ENCODE results near the gene GVQW3. TPM values are rescaled to one million over a fixed set of nuclear protein-coding genes. Genes with fewer than 3 reads are reported as not detected.

The GVQW3 gene
- total and polyA plus RNA-seq, 11 donors: 0.19 to 2.3 (median 1.0) TPM

DNA sequence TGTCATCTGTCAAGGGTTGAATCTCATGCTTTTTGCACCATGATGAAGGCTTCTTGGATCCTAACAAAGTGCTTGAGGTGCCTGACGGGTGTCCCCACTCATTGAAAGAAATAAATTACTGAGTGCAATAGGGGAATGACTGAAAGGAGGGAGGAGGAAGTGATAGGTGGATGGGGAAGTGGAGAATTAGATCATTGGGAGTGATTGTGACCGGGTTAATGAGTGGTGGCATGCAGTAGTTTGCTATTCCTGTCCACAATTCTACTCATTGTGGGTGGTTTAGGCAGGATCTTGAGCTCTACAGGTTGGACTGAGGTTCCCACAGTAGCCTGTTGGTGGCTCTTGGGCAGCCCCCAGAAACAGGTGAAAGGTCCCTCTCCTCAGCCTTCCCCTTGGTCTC lies 44.5 kb upstream of the GVQW3 start:
- intact Hi-C loops (cut with DNase I): no loop called here
- Histone ChIP-seq H3K9me3 (peaks cover 0 to 11% (median 0%) of the 10 kb centered on the region in 12 donors), H3K27me3 (no peaks in the 10 kb centered on the region), H3K27ac (peak overlapping the region in 1 of 12 donors; percentile 66), H3K36me3 (no peaks in the 10 kb centered on the region), H3K4me3 (no peak overlapping the region), H3K4me1 (peaks cover 0 to 39% (median 15%) of the 10 kb centered on the region in 12 donors)
- no peak for ATAC-seq
- 86 to 90% (median 87%) methylated on average over 2 of the region's 2 CpGs for WGBS, 4 donors
- TF ChIP-seq, protein P1, sequence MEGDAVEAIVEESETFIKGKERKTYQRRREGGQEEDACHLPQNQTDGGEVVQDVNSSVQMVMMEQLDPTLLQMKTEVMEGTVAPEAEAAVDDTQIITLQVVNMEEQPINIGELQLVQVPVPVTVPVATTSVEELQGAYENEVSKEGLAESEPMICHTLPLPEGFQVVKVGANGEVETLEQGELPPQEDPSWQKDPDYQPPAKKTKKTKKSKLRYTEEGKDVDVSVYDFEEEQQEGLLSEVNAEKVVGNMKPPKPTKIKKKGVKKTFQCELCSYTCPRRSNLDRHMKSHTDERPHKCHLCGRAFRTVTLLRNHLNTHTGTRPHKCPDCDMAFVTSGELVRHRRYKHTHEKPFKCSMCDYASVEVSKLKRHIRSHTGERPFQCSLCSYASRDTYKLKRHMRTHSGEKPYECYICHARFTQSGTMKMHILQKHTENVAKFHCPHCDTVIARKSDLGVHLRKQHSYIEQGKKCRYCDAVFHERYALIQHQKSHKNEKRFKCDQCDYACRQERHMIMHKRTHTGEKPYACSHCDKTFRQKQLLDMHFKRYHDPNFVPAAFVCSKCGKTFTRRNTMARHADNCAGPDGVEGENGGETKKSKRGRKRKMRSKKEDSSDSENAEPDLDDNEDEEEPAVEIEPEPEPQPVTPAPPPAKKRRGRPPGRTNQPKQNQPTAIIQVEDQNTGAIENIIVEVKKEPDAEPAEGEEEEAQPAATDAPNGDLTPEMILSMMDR (IDR thresholded peaks at IDR 0.05): no peak
- TF ChIP-seq POLR2A (IDR thresholded peaks at IDR 0.05): no peak
- no peak for DNase-seq

DNA sequence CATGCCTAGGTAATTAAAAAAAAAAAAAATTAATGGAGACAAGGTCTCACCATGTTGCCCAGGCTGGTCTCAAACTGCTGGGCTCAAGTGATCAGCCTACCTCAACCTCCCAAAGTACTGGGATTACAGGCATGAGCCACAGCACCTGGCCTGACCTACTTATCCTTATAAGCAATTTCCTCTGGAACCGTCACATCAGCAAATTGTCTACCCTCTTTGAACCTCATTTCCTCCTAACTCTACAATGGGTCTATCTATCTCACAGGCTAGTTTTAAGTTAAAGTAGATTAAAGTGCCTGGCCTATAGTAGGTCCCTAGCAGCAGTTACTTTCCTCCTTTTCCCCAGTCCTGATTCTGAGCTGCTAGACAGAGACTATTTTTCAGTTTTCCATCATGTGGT lies 43.7 kb upstream of the GVQW3 start:
- intact Hi-C loops (cut with DNase I): no loop called here
- H3K36me3 ChIP-seq: no peaks in the 10 kb centered on the region
- 68 to 78% (median 76%) methylated on average over 1 of the region's 1 CpG for WGBS, 4 donors

DNA sequence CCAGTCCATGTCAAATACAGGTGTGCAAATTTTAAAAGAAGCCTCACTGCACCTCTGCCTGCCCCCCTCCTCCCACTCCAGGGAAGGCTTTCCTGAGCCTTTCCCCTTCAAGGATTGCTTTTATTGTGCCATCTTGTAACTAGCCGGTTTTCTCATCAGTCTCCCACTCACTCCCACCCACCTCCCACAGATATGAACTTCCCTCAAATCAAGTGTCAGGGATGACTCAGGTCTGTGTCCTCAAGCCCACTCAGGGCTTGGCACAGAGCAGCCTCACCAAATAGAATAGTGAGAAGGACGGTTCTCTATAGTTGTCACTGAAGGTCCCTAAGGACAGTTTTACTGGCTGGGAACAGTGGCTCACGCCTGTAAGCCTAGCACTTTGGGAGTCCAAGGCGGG lies 43.2 kb upstream of the GVQW3 start:
- 63 to 84% (median 72%) methylated on average over 2 to 4 of the region's 4 CpGs for WGBS, 4 donors

More for the DNA sequence above, 43.7 kb upstream of the GVQW3 start:
- H3K4me3 ChIP-seq: no peak overlapping the region
- H3K4me1 ChIP-seq: peaks cover 0 to 39% (median 15%) of the 10 kb centered on the region in 12 donors
- H3K27me3 ChIP-seq: no peaks in the 10 kb centered on the region
- H3K27ac ChIP-seq: peak overlapping the region in 3 of 12 donors; percentile 25 to 89 (median 76)
- ATAC-seq (no peak), DNase-seq (no peak)
- TF ChIP-seq, protein P1 (IDR thresholded peaks at IDR 0.05): no peak
- no peak for TF ChIP-seq POLR2A (IDR thresholded peaks at IDR 0.05)
- H3K9me3 ChIP-seq: peaks cover 0 to 11% (median 0%) of the 10 kb centered on the region in 12 donors

DNA sequence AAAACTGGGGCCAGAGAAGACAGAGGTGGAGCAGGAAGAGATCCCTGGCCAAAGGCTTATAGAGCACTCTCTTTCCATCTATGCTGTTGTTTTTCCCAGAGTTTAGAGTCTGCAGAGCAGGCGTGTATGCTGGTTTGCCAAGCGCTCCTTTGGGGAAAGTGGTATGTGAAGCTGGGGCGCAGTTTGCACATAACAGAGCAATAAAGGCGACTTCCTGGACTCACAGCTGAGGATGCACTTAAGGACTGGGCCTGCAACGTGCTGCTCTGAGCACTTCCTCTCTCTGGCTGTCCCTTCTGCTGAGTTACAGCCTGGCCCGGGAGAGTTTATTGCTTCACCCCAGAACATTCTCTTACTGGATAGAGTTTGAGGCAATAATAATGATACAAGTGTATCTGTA lies 41.9 kb upstream of the GVQW3 start:
- no peak for TF ChIP-seq POLR2A (IDR thresholded peaks at IDR 0.05)
- TF ChIP-seq, protein P1 (IDR thresholded peaks at IDR 0.05): no peak
- Histone ChIP-seq H3K9me3 (peaks cover 0 to 11% (median 0%) of the 10 kb centered on the region in 12 donors), H3K4me1 (peaks cover 0 to 39% (median 15%) of the 10 kb centered on the region in 12 donors), H3K36me3 (no peaks in the 10 kb centered on the region), H3K4me3 (no peak overlapping the region), H3K27me3 (no peaks in the 10 kb centered on the region), H3K27ac (peak overlapping the region in 11 of 12 donors; percentile 48 to 89 (median 67))
- intact Hi-C loops (cut with DNase I): no loop called here
- DNase-seq: peak in 4 of 5 donors; percentile 66 to 81 (median 73)
- ATAC-seq: peak; percentile 90 to 96 (median 94)
- WGBS, 4 donors: 22 to 45% (median 41%) methylated on average over 6 of the region's 6 CpGs

More for the DNA sequence above, 43.2 kb upstream of the GVQW3 start:
- Histone ChIP-seq H3K9me3 (peaks cover 0 to 11% (median 0%) of the 10 kb centered on the region in 12 donors), H3K4me3 (no peak overlapping the region), H3K4me1 (peaks cover 0 to 39% (median 15%) of the 10 kb centered on the region in 12 donors), H3K27me3 (no peaks in the 10 kb centered on the region), H3K27ac (peak overlapping the region in 6 of 12 donors; percentile 25 to 89 (median 66)), H3K36me3 (no peaks in the 10 kb centered on the region)
- intact Hi-C loops (cut with DNase I): no loop called here
- no peak for ATAC-seq
- no peak for DNase-seq
- no peak for TF ChIP-seq POLR2A (IDR thresholded peaks at IDR 0.05)
- TF ChIP-seq, protein P1 (IDR thresholded peaks at IDR 0.05): no peak

All from heart left ventricle (tissue), 16 donors.